GM18520 (cell line): ENCODE results near the gene ASTN1.

Experiments used
- ATAC-seq: cut with Tn5 transposase; IDR thresholded peaks from one replicate; pipeline ENCODE4 v1.9.1; 2021; ENCODE audit not compliant: unreplicated experiment

ASTN1 gene

GRCh38 chr1:177165069-177165439, 542 bp upstream of the ASTN1 start:
- no peak for ATAC-seq

GRCh38 chr1:177163844-177164379, 600 bp downstream of the ASTN1 start:
- no peak for ATAC-seq

GRCh38 chr1:177162243-177162642, 2.3 kb downstream of the ASTN1 start:
- no peak for ATAC-seq

DNA sequence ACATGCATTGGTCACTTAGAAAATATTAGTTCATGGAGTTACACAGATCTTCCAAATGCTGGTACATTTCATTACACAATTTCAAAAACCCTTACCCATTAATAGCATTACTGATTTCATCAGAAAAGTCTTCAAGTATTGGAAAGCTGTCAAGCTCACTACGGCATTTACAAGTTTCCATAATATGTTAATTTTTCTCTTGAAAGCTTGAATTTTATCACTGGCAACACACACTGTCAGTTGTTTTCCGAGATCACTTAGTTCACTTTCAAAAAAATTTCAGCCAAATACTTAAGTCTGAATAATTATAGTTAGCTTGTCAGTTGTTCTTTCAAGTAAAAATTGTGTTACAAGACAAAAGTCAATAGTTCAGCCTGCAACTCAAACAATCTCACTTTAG, 18.0 kb downstream of the ASTN1 start:
- no peak for ATAC-seq

- no peak for ATAC-seq
Observed at GRCh38 chr1:177145106-177146070, 19.1 kb downstream of the ASTN1 start.

DNA sequence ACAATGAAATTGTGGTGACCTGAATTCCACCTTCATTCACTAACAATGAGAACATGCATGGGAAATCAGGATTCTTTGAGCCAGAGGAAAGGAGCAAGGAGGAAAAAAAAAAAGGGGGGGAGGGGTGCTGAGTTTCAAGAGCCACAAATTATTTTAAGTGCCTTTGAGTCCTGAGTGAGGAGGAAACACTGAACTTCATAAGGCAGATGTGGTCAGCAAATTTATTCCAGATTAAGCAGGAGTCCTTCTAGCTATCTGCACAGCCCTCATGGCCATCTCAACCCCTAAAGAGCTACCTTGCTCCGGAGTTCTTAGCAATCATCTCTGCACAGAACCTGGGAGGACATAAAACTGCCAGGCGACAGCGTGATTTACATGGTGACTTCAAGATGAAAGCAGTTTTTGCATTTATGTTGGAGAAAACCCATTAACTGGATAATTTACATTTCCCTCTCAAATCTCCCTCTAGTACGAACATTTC, 21.7 kb downstream of the ASTN1 start:
- ATAC-seq = no peak

DNA sequence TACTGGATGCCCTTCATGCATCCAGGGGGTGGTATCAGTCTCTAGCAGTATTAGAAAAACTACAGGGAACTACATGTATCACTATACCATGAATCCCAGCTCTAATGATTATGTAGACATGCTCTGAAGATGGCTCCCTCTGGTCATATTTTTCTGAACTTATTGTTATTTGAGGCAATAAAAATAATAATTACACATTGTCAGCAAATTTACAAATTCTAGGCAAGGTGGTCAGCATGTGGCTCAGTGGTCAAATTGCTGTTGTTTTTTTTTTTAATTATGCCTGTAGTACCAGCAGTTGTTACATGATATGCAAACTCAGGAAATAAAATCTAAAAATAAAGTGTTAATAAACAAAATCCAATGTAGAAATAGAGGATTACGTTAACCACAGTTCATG, 22.5 kb downstream of the ASTN1 start:
- ATAC-seq = no peak

GRCh38 chr1:177138347-177138746, 26.2 kb downstream of the ASTN1 start:
- ATAC-seq = no peak

DNA sequence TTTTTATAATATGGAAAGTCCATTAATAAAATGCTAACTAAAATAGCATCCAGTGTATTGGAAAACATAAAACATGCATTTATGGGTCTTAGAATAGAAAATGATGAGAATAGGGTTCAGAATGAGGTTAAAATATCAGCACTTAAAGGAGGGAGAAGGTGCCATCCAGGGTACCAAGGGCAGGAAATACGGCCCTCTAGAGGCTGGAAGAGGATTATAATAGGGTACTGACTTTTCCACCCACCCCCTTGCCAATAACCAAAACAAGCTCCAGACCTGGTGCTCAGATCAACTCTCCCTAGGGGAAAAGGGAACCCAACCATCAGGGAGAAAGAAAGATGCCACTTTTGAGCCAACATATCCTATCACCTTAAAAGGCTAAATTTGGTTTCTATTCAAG, 26.7 kb downstream of the ASTN1 start:
- ATAC-seq = no peak

DNA sequence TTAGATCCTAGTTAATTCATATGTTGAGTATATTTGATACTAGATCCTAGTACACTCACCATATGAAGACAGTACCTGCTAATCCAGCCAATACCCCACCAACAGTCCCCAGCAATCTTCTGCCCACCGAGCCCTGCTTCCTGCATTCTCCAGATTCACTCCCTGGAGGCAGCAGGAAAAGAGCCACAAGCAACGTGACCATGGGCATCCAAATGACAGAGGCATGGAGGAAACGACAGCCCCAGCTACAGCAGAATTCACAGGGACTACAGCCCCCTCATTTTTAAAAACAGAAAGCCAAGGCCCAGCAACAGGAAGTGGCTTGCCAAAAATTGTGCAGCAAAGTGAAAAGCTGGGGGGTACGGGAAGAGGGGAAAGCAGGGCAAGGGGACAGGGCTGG, 29.3 kb downstream of the ASTN1 start:
- ATAC-seq = no peak

DNA sequence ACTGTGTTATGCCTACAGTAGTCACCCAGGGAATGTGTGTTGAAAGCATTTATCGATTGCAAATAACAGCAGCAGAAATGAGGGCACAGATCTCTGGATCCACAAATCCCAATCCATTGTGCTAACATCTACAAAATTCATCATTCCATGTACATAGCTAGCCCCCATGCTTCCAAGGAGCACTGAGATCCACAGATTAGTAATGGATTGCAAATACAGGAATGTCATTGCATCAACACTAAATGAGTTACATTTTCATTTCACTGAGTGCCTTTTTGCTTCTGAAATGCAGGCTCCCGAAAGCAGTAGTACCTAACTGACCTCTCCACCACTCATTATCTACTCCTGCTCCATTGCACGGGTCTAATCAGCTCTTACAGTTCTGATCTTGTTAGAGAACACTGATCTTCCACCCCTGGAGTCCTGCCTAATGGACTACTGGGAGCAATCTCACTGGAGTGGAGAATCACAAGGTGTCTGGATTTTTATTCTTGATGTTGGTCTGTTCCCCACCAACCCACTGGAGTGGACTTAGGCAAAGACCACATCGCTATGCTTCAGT, 30.5 kb downstream of the ASTN1 start:
- ATAC-seq = no peak

DNA sequence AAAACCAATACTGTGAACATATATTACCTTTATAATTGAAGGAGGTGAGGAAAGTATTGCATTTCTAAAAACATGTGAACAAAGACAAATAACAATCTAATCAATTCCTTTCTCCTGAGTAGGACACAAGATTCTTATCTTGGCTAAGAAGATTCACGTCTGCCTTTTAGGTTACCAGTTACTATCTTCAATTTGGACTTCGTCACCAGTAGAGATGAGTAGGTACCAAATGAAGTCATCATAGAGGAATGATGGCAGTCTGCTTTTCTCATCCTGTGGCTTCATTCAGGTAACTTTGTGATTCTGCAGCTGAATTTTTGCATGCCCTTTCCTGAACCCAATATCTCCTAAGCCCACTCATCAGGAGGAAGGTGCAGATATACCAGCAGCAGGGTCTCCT, 32.4 kb downstream of the ASTN1 start:
- no peak for ATAC-seq

DNA sequence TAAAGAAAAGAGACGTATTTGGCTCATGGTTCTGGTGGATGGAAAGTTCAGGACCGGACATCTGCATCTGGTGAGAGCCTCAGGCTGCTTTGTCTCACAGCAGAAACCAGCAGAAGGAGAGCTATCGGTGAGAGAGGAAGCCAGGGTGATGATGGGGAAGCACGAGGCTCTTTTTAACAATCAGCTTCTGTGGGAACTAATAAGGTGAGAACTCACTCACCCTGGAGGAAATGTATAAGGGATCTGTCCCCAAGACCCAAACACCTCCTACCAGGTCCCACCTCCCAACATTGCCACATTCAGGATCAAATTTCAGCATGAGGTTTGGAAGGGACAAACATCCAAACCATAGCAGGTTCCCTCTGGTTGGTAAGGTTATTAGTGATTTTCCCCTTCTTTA, 32.8 kb downstream of the ASTN1 start:
- no peak for ATAC-seq

- ATAC-seq = no peak
Observed at GRCh38 chr1:177130451-177130945, 34.0 kb downstream of the ASTN1 start.

DNA sequence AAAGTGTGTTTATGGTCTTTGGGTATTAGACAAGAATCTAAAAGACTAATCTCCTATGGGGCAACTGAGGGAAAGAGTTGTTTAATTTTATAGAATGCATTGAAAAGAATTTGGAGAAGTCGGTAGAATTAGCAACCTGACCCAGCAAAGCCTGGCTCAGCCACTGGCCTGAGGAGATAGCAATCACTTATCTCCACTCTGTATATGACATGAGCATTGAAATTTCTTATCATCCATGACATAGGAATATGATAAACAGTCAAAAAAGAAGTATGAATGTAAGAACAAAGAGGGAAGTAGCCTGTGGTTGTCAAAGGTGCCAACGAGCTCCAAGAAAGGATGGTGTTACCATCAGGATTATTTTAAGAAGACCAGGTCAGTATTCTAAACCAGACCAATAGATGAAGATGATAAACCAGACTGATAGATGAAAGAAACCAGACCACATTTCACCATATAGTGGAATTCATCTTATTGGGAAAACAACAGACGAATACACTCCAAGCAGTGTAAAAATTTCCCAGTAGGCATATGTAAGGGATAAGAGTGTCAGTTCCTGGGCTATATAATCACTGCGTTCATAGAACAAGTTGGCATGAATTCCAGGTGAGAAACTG, 35.7 kb downstream of the ASTN1 start:
- no peak for ATAC-seq

GRCh38 chr1:177126267-177126666, 38.2 kb downstream of the ASTN1 start:
- ATAC-seq = no peak

- ATAC-seq = no peak
Observed at GRCh38 chr1:177124577-177125278, 39.8 kb downstream of the ASTN1 start.

GRCh38 chr1:177122461-177123251, 41.9 kb downstream of the ASTN1 start:
- ATAC-seq = no peak

DNA sequence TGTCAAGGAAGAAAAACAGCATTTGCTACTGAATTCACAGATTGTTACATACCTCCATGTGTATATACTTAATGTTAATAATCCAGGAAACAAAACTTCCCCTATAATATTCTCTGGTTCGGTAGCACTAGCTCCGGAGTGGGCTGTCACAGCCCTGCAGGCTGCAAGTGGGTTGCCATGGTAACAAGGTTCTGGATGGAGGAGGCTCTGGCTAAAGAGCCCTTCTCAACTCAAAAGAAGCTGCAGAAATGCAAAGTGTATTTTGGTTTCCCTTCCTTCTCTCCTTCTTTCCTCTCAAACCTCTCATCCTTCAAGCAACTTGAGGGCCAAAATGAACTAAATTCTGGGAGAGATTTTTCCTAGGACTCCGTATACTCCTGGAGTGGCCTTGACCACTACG, 45.2 kb downstream of the ASTN1 start:
- no peak for ATAC-seq

DNA sequence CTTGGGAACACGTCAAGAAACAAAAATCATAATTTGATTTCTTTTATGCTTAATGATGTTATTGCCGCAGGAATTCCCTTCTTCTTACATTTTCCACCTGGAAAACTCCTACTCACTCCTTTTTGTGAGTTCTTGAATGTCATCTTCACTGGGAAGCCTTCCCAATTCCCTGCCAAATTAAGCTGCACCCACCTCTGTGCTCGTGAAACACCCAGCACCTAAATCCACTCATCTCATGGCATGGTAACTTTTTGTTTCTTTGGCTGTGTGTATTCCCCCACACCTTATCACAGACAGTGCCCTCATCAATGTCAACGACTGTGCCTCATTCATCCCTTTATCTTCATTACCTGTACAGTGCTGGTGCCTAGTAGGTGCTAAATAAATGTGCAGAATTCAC, 45.6 kb downstream of the ASTN1 start:
- no peak for ATAC-seq
